GM12872 (cell line): ENCODE measurements around the gene NCKAP5.

ENCODE experiments used
- TF ChIP-seq, protein P1 (sequence below): IDR thresholded peaks from 3 replicates; pipeline ENCODE4 v1.5.1; 2011; ENCODE audit warnings: low read depth, mild to moderate bottlenecking, low read length, moderate library complexity; ENCODE audit not compliant: insufficient read depth

NCKAP5 gene

DNA sequence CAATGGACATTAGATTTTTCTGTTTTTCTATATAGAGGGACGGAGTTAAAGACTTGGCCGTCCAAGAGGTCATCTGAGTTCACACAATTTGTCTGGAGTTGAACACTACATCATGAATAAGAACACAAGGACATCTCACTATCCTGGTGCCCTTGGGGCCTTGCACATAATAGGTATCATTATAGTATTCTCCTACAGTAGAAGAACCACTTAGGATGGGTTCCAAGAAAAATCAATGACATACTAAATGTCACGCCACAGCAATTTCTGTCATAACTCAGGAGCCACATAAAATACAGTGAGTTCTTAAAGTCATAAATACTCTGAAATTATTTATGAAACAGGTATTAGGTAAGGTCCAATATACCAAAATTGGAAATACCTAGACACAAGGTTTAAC, 154.4 kb downstream of the NCKAP5 start:
- TF ChIP-seq, protein P1, sequence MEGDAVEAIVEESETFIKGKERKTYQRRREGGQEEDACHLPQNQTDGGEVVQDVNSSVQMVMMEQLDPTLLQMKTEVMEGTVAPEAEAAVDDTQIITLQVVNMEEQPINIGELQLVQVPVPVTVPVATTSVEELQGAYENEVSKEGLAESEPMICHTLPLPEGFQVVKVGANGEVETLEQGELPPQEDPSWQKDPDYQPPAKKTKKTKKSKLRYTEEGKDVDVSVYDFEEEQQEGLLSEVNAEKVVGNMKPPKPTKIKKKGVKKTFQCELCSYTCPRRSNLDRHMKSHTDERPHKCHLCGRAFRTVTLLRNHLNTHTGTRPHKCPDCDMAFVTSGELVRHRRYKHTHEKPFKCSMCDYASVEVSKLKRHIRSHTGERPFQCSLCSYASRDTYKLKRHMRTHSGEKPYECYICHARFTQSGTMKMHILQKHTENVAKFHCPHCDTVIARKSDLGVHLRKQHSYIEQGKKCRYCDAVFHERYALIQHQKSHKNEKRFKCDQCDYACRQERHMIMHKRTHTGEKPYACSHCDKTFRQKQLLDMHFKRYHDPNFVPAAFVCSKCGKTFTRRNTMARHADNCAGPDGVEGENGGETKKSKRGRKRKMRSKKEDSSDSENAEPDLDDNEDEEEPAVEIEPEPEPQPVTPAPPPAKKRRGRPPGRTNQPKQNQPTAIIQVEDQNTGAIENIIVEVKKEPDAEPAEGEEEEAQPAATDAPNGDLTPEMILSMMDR: no peak

GRCh38 chr2:133412694-133413093, 155.6 kb downstream of the NCKAP5 start:
- TF ChIP-seq, protein P1: no peak

- TF ChIP-seq, protein P1: peak; percentile 26; the same call in 1 of the 3 replicates
Observed at GRCh38 chr2:133411857-133412256, 156.4 kb downstream of the NCKAP5 start.

- TF ChIP-seq, protein P1: no peak
Observed at GRCh38 chr2:133411101-133411500, 157.2 kb downstream of the NCKAP5 start.

- TF ChIP-seq, protein P1: no peak
Observed at GRCh38 chr2:133409581-133410285, 158.5 kb downstream of the NCKAP5 start.

- TF ChIP-seq, protein P1: no peak
Observed at GRCh38 chr2:133408671-133409070, 159.6 kb downstream of the NCKAP5 start.

DNA sequence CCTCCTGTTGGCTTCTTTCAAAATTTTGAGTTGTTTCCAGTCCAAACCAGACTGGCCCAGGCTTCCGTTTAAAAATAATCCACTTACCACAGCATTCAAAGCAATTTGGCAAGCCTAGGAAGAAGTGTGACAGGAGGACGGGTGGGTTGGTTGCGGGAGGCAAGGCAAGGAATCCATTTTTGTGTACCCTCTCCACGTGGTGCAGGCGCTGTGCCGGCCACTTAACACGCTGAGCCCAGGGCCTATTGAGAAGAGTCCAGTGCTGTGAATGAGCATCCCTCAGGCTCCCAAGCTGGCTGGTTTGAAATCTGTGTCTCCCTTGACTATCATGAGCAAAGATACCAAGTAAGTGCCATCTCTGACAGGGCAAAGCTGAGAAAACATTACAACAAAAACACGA, 160.9 kb downstream of the NCKAP5 start:
- TF ChIP-seq, protein P1: no peak
